ENCODE measurements around the gene INPP4B.

INPP4B gene

DNA sequence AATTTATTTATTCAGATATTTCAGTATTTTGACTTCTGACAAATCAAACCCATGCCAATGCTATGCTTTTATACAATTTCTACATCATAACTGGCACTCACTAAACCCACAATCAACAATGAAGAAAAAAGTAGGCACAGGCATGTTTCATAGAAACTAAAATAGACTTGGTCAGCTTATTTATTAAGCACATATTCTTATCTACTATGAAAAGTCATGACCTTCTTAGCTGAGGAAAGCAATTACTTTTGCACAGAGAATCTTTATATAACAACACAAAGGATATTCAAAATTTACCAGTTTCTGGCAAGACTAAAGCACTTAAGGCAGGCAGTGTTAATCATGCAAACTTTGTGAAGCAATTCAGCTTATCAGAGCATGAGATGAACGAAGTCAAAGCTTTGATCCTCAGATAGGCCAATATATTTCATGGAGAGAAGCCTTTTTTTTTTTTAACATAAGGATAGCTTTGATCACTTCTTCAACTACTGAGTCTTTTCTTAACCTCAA is 490.6 kb downstream of the INPP4B start:
- TF ChIP-seq, protein P1, sequence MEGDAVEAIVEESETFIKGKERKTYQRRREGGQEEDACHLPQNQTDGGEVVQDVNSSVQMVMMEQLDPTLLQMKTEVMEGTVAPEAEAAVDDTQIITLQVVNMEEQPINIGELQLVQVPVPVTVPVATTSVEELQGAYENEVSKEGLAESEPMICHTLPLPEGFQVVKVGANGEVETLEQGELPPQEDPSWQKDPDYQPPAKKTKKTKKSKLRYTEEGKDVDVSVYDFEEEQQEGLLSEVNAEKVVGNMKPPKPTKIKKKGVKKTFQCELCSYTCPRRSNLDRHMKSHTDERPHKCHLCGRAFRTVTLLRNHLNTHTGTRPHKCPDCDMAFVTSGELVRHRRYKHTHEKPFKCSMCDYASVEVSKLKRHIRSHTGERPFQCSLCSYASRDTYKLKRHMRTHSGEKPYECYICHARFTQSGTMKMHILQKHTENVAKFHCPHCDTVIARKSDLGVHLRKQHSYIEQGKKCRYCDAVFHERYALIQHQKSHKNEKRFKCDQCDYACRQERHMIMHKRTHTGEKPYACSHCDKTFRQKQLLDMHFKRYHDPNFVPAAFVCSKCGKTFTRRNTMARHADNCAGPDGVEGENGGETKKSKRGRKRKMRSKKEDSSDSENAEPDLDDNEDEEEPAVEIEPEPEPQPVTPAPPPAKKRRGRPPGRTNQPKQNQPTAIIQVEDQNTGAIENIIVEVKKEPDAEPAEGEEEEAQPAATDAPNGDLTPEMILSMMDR (conservative IDR thresholded peaks at IDR 0.05; ENCODE audit: low read depth, low read length): no peak
- Histone ChIP-seq H2AFZ (ENCODE audit: low read depth) (no peak overlapping the region), H3K36me3 (ENCODE audit: insufficient read depth) (no peaks in the 10 kb centered on the region), H3K79me2 (ENCODE audit: insufficient read depth, low read depth) (no peaks in the 10 kb centered on the region), H3K4me2 (no peak overlapping the region), H3K4me1 (ENCODE audit: low read depth, poor library complexity, severe bottlenecking) (no peaks in the 10 kb centered on the region), H3K9ac (no peak overlapping the region), H3K27ac (no peak overlapping the region), H4K20me1 (ENCODE audit: insufficient read depth) (no peaks in the 10 kb centered on the region), H3K27me3 (ENCODE audit: insufficient read depth, low read depth) (no peaks in the 10 kb centered on the region), H3K4me3 (IDR thresholded peaks at IDR 0.05; ENCODE audit: insufficient read depth, low read depth, low read length) (no peak overlapping the region)

GRCh38 chr4:142354794-142355420 is 491.2 kb downstream of the INPP4B start:
- Histone ChIP-seq H3K4me3 (IDR thresholded peaks at IDR 0.05; ENCODE audit: insufficient read depth, low read depth, low read length) (no peak overlapping the region), H3K79me2 (ENCODE audit: insufficient read depth, low read depth) (no peaks in the 10 kb centered on the region), H3K27ac (no peak overlapping the region), H3K4me2 (no peak overlapping the region), H3K9ac (no peak overlapping the region), H2AFZ (ENCODE audit: low read depth) (no peak overlapping the region), H3K4me1 (ENCODE audit: low read depth, poor library complexity, severe bottlenecking) (no peaks in the 10 kb centered on the region), H3K27me3 (ENCODE audit: insufficient read depth, low read depth) (no peaks in the 10 kb centered on the region), H4K20me1 (ENCODE audit: insufficient read depth) (no peaks in the 10 kb centered on the region), H3K36me3 (ENCODE audit: insufficient read depth) (no peaks in the 10 kb centered on the region)
- TF ChIP-seq, protein P1 (conservative IDR thresholded peaks at IDR 0.05; ENCODE audit: low read depth, low read length): no peak

DNA sequence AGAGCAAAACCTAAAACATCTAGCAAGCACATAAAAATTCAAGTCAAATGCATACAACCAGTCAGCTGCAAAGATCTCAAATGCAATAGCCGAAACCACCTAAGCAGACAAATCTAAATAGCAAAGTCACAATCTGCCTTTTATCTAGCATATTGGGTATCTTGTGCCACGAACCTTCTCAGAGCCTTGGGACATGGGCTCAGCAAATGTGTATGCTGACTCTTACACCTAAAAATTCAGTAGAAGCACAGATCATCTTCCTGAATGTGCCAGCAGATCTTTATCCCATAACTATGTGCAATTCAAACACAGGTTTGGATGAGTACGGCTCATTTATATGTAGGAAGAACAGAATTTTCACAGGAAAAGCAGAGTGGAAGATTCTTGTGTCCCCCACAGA is 492.1 kb downstream of the INPP4B start:
- H3K27ac ChIP-seq: no peak overlapping the region

DNA sequence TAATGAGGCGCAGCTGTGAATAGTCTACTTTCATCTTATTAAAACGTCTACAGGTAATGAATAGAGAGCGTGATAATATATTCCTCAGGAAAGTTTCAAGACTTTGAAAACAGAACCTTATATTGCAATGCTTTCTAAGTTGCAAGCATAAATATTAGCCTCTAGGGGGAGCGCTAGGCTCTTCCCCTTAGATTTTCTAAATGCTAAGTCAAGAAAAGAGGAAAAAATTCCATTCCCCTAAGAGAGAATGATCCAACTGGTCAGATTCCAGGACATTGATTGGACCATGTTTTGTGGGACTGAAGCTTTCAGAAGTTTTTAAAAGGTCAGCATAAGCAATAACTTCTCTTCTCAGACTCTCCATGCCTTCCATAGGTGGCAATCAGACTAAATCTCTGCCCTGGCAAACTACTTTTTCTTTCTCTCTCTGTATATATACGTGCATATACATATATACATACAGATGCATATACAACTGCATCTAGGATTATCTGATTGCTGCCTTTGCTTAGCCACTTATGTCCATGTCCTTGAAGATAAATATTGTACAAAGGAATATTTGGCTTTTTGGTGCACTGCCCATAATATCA is 492.9 kb downstream of the INPP4B start:
- H3K9ac ChIP-seq: no peak overlapping the region
- H3K27ac ChIP-seq: no peak overlapping the region
- no peaks in the 10 kb centered on the region for H3K36me3 ChIP-seq (ENCODE audit: insufficient read depth)
- H3K27me3 ChIP-seq (ENCODE audit: insufficient read depth, low read depth): no peaks in the 10 kb centered on the region
- no peaks in the 10 kb centered on the region for H3K4me1 ChIP-seq (ENCODE audit: low read depth, poor library complexity, severe bottlenecking)
- no peaks in the 10 kb centered on the region for H4K20me1 ChIP-seq (ENCODE audit: insufficient read depth)
- H3K79me2 ChIP-seq (ENCODE audit: insufficient read depth, low read depth): no peaks in the 10 kb centered on the region
- H3K4me2 ChIP-seq: no peak overlapping the region
- no peak overlapping the region for H2AFZ ChIP-seq (ENCODE audit: low read depth)
- TF ChIP-seq, protein P1 (conservative IDR thresholded peaks at IDR 0.05; ENCODE audit: low read depth, low read length): peak; percentile 77
- no peak overlapping the region for H3K4me3 ChIP-seq (IDR thresholded peaks at IDR 0.05; ENCODE audit: insufficient read depth, low read depth, low read length)

More for the DNA sequence above, 492.1 kb downstream of the INPP4B start:
- H3K4me3 ChIP-seq (IDR thresholded peaks at IDR 0.05; ENCODE audit: insufficient read depth, low read depth, low read length): no peak overlapping the region
- H3K36me3 ChIP-seq (ENCODE audit: insufficient read depth): no peaks in the 10 kb centered on the region
- no peak overlapping the region for H3K9ac ChIP-seq
- no peaks in the 10 kb centered on the region for H4K20me1 ChIP-seq (ENCODE audit: insufficient read depth)
- no peaks in the 10 kb centered on the region for H3K79me2 ChIP-seq (ENCODE audit: insufficient read depth, low read depth)
- H3K4me1 ChIP-seq (ENCODE audit: low read depth, poor library complexity, severe bottlenecking): no peaks in the 10 kb centered on the region
- no peak overlapping the region for H2AFZ ChIP-seq (ENCODE audit: low read depth)
- H3K4me2 ChIP-seq: no peak overlapping the region
- H3K27me3 ChIP-seq (ENCODE audit: insufficient read depth, low read depth): no peaks in the 10 kb centered on the region
- TF ChIP-seq, protein P1 (conservative IDR thresholded peaks at IDR 0.05; ENCODE audit: low read depth, low read length): no peak

Measured in KMS-11 (cell line).